Loucy (cell line): Measurements from ENCODE around the gene OR2T35.

Experiments used
- EZH2phosphoT487 ChIP-seq: fragments of 200-600 bp; IDR thresholded peaks from 2 replicates; pipeline ENCODE4 v1.6.1; 2018; ENCODE audit warnings: antibody characterized with exemption, mild to moderate bottlenecking, moderate library complexity, borderline replicate concordance
- TF ChIP-seq, protein P1 (sequence below): fragments of 200-600 bp; sonication (generic); conservative IDR thresholded peaks from 2 replicates; pipeline ENCODE4 v1.5.1; 2014; ENCODE audit warnings: mild to moderate bottlenecking, antibody characterized with exemption, low read length

DNA sequence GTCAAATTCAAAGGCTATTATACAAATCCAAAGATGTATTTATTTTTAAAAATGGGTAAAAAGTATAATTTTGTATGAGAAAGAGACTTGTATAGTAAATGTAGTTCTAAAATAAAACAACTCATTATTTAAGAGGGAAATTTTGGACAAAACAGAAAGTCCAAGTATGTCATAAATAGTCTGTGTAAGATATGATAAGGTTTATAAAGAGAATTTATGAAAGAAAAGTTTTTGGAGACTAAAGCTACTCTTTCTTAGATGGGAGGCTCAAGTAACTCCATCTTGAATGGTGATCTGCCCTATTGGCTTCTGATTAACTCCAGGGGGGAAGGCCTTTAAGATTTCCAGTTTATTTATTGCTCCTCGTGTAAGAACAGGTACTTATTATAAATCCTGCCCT, 24.9 kb upstream of the OR2T35 start:
- TF ChIP-seq, protein P1, sequence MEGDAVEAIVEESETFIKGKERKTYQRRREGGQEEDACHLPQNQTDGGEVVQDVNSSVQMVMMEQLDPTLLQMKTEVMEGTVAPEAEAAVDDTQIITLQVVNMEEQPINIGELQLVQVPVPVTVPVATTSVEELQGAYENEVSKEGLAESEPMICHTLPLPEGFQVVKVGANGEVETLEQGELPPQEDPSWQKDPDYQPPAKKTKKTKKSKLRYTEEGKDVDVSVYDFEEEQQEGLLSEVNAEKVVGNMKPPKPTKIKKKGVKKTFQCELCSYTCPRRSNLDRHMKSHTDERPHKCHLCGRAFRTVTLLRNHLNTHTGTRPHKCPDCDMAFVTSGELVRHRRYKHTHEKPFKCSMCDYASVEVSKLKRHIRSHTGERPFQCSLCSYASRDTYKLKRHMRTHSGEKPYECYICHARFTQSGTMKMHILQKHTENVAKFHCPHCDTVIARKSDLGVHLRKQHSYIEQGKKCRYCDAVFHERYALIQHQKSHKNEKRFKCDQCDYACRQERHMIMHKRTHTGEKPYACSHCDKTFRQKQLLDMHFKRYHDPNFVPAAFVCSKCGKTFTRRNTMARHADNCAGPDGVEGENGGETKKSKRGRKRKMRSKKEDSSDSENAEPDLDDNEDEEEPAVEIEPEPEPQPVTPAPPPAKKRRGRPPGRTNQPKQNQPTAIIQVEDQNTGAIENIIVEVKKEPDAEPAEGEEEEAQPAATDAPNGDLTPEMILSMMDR: no peak
- TF ChIP-seq EZH2phosphoT487: no peak
